Aorta (tissue), 5 donors: ENCODE measurements around the gene BPIFB3. TPM values are rescaled to one million over a fixed set of nuclear protein-coding genes. Genes with fewer than 3 reads are reported as not detected.

ENCODE experiments used
- ATAC-seq: fragments of 200-7000 bp; cut with Tn5 transposase; one replicate; pipeline ENCODE4 v1.9.1; 2022; ENCODE audit warnings: moderate library complexity; ENCODE audit not compliant: low FRiP score
- DNase-seq, 2 donors: peaks; one replicate each; pipeline ENCODE4 v3.0.0-alpha.2; 2020
- H3K27ac ChIP-seq, 2 donors: one replicate each; pipeline ENCODE4 v1.5.1; 2013; ENCODE audit warnings: low read length in 2 of 2, mild to moderate bottlenecking in 2 of 2, moderate library complexity in 2 of 2, control low read depth in 1 of 2, inconsistent platforms in 1 of 2, low read depth in 1 of 2
- H3K27me3 ChIP-seq, 2 donors: one replicate each; pipeline ENCODE4 v1.6.1; 2013; ENCODE audit warnings: control low read depth in 1 of 2, low read length in 1 of 2, mild to moderate bottlenecking in 1 of 2, moderate library complexity in 1 of 2; ENCODE audit not compliant: insufficient read depth in 2 of 2, control insufficient read depth in 1 of 2
- H3K36me3 ChIP-seq, 2 donors: one replicate each; pipeline ENCODE4 v1.6.1; 2013; ENCODE audit warnings: control low read depth in 1 of 2, low read length in 1 of 2, mild to moderate bottlenecking in 1 of 2; ENCODE audit not compliant: insufficient read depth in 2 of 2, control insufficient read depth in 1 of 2
- H3K4me1 ChIP-seq, 2 donors: one replicate each; pipeline ENCODE4 v1.6.1; 2013; ENCODE audit warnings: low read length in 2 of 2, control low read depth in 1 of 2, mild to moderate bottlenecking in 1 of 2, moderate library complexity in 1 of 2; ENCODE audit not compliant: insufficient read depth in 2 of 2, control insufficient read depth in 1 of 2
- H3K4me3 ChIP-seq, 2 donors: one replicate each; pipeline ENCODE4 v1.5.1; 2013; ENCODE audit warnings: low read length in 2 of 2, control low read depth in 1 of 2, mild to moderate bottlenecking in 1 of 2
- H3K9me3 ChIP-seq: one replicate; pipeline ENCODE4 v1.6.1; 2013; ENCODE audit warnings: mild to moderate bottlenecking, low read length; ENCODE audit not compliant: control insufficient read depth
- WGBS, 2 donors: extraction: QIAGEN DNeasy Blood & Tissue Kit; methylation state at CpG; one replicate each; pipeline ENCODE4 v1.1.7; 2013; 5-methylcytosine and 5-hydroxymethylcytosine counted together
- intact Hi-C, 2 donors: fragments of 100-400 bp; cut with DNase I; formaldehyde crosslinking; loops; one replicate each; pipeline versions ENCODE4 v1.14.2 to v1.15.0; 2022
- polyA plus RNA-seq, 2 donors: library from polyadenylated mRNA; stranded (reverse); fragments of 200-250 nt; gene quantifications; one replicate each; pipeline ENCODE4 v1.2.3, GENCODE V29; 2013
- total RNA-seq, 2 donors: library from RNA; stranded (reverse); fragmentation: NEBNext Ultra II Directional; extraction: Animal tissue kit (Norgen Biotek cat#: 25700); gene quantifications; one replicate each; pipeline ENCODE4 v1.2.1, GENCODE V29; 2021
- donor health status: healthy with polysubstance abuse.
- donor health status: Bipolar disorder and iron deficiency.
- donor health status: DM: no; HTN: no; CAD: no.
- donor health status: DM: no; HTN: no; CAD: no.
- donor health status: DM: yes; HTN: yes; CAD: no.

The BPIFB3 gene
- total and polyA plus RNA-seq, 4 donors = not detected

DNA sequence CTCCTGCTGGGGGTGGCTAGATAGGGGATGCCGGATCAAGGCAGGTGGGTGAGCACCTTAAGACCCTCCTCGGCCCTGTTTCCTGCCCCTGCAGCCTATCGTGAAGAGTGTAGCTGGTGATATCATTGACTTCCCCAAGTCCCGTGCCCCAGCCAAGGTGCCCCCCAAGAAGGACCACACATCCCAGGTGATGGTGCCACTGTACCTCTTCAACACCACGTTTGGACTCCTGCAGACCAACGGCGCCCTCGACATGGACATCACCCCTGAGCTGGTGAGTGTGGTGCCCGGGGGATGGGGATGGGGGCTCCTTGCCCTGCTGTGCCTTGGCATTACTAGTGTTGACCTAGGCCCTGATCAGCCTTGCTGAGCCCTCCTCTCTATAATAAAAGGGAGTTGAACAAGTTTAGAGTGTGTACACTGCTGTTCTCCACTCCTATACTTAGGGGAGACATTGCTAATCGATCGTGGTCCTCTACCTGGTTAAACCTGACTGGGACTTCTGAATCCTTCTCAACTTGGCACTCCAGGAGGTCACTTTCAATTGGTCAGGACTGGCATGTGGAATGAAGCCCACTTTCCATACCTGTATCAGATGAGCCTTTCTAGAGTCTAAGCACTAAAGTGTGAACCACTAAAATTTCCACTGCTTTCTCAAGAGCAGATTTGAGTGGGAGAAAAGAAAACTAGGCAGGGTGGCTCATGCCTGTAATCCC is 11.0 kb downstream of the BPIFB3 start:
- intact Hi-C loops = no loop called here
- Histone ChIP-seq H3K4me3 (no peak overlapping the region), H3K36me3 (no peaks in the 10 kb centered on the region), H3K27ac (no peak overlapping the region), H3K9me3 (no peaks in the 10 kb centered on the region), H3K27me3 (no peaks in the 10 kb centered on the region), H3K4me1 (no peaks in the 10 kb centered on the region)
- ATAC-seq = no peak
- WGBS, 2 donors = 87 to 90% methylated on average over 11 of the region's 11 CpGs
- no peak for DNase-seq

DNA sequence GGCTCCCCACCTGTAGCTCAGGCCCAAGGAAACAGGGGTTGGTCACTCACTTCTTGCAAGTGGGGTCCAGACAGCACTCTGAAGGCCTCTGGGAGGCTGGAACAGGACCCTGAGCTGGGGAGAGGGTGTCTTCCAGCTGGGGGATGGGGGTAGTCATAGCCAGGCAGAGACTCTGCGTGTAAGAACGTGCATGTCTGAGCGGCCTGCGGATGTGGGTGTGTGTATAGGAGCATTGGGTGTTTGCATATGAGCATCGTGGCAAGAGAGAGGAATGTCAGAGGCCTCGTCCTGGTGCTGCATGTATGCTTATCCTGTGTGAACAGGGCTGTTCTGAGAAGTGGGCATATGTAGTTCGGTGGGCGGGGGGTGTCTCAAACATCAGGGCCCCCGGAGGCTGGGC is 12.1 kb downstream of the BPIFB3 start:
- DNase-seq (no peak), ATAC-seq (no peak)
- intact Hi-C loops = no loop called here
- no peak overlapping the region for H3K4me3 ChIP-seq
- no peaks in the 10 kb centered on the region for H3K4me1 ChIP-seq
- H3K9me3 ChIP-seq = no peaks in the 10 kb centered on the region
- H3K36me3 ChIP-seq = no peaks in the 10 kb centered on the region
- H3K27ac ChIP-seq = no peak overlapping the region
- H3K27me3 ChIP-seq = no peaks in the 10 kb centered on the region
- 68 to 74% methylated on average over 9 of the region's 9 CpGs for WGBS, 2 donors

DNA sequence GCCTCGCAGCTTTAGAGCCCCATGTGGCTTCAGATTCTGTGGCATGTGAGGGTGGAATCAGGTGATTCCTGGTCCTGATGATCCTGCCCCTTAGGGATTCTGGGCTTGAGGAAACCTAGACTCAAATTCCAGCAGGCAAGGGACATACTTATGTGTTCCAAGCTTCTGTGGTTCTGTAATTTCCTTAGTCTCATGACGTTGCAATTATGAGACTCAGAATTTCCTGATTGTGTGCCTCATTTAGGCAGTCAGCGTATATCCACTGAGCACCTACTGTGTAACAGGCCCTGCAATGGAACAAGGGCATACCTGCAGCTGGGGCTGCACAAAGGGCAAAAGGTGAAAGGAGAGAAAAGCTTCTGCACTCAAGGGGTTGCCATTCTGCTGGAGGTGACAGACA is 14.1 kb downstream of the BPIFB3 start:
- Histone ChIP-seq H3K27me3 (no peaks in the 10 kb centered on the region), H3K9me3 (no peaks in the 10 kb centered on the region), H3K4me1 (no peaks in the 10 kb centered on the region), H3K4me3 (no peak overlapping the region), H3K36me3 (no peaks in the 10 kb centered on the region), H3K27ac (no peak overlapping the region)
- DNase-seq (no peak), ATAC-seq (no peak)
- intact Hi-C loops = no loop called here
- 72 to 73% methylated on average over 3 of the region's 3 CpGs for WGBS, 2 donors

DNA sequence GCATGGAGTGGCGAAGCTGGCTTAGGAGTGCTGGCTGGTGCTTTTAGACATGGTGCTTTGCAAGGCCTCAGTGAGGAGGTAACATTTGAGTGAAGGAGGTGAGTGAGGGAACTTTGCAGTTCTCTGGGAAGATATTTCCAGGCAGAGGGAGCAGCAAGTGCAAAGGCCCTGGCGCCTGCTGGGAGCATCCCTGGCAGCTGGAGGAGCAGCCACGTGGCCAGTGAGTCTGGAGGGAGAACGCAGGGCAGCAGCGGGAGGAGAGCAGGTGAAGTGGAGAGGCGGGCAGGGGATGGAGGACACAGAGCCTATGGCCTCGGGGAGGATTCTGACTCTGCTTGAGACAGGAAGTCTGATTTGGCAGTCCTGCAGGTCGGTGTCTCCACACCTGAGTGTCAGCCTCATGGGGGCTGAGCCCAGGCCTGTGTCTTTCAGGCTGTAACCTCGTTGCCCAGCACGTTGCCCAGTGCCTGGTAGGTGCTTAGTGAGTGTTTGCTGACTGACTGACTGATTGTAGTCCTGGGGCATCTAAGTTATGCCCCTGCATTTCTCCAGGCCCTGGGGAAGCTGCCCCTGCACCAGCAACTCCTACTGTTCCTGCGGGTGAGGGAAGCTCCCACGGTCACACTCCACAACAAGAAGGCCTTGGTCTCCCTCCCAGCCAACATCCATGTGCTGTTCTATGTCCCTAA is 14.7 kb downstream of the BPIFB3 start:
- ATAC-seq (no peak), DNase-seq (no peak)
- Histone ChIP-seq H3K4me3 (no peak overlapping the region), H3K36me3 (no peaks in the 10 kb centered on the region), H3K9me3 (no peaks in the 10 kb centered on the region), H3K27me3 (no peaks in the 10 kb centered on the region), H3K4me1 (no peaks in the 10 kb centered on the region), H3K27ac (no peak overlapping the region)
- intact Hi-C loops = no loop called here
- WGBS, 2 donors = 77 to 79% methylated on average over 12 of the region's 12 CpGs

DNA sequence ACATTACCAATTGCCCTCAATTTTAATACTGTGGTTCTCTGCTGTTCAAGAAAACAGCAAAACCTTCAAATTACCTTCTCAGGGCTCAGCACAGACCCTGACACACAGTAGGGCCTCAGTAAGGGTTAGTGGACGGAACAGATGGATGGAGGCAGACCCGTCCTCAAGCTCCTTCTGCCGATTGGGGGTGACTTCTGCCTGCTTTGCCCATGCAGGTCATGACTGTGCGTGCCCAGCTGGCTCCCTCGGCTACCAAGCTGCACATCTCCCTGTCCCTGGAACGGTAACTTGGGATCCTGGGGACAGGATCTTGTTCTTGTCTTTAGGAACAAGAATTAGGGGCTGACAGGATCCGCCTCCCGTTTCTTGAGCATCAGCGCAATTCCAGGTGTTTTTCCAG is 16.0 kb downstream of the BPIFB3 start:
- Histone ChIP-seq H3K27me3 (no peaks in the 10 kb centered on the region), H3K36me3 (no peaks in the 10 kb centered on the region), H3K9me3 (no peaks in the 10 kb centered on the region), H3K27ac (no peak overlapping the region), H3K4me1 (no peaks in the 10 kb centered on the region), H3K4me3 (no peak overlapping the region)
- peak in 1 of 2 donors; percentile 46 for DNase-seq
- WGBS, 2 donors = 76 to 81% methylated on average over 9 of the region's 9 CpGs
- intact Hi-C loops = no loop called here
- no peak for ATAC-seq

DNA sequence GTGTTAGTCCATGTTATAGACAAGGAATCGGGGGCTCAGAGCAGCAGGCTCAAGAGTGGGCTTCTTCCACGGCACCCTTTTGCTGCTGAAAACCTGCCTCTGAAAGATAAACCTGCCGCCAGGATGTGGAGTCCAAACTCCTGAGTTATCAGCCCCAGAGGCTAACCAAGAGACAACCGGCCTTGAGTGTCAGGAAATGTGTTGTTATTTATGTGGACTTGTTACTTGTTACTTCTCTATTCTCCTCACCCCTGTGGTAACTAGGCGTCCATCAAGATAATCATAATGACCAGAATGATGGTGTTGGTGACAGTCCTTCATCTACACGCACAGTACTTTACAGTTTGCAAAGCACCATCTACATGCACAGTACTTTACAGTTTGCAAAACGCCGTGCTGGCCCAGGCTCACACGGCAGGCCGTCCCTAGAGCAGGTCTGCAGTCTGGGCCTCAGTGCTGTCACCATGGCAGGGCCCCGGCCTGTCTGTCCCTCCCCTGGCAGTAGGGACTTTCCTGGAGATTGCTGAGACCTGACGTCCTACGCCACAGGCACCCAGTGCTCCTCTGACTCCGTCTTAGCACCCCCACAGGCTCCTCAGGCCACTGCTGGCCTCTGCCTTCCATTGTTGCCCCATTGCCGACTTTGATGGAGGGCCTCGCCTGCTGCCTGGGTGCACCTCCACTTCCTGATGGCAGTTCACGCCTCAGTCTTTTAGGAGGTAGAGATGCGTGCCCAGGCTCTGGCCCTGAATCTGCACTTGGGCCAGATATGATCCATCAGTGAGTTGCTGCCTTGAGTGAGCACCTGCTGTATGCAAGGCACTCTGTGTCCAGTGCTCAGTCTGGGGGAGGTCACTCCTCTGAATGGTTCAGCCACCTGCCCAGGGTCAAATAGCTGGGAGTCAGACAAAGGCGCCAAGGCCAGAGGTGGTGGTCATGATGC is 16.7 kb downstream of the BPIFB3 start:
- Histone ChIP-seq H3K4me1 (no peaks in the 10 kb centered on the region), H3K36me3 (no peaks in the 10 kb centered on the region), H3K4me3 (no peak overlapping the region), H3K9me3 (no peaks in the 10 kb centered on the region), H3K27ac (no peak overlapping the region), H3K27me3 (no peaks in the 10 kb centered on the region)
- WGBS, 2 donors = 77 to 79% methylated on average over 19 of the region's 19 CpGs
- DNase-seq (peak; percentile 21 to 60), ATAC-seq (no peak)
- intact Hi-C loops = no loop called here

DNA sequence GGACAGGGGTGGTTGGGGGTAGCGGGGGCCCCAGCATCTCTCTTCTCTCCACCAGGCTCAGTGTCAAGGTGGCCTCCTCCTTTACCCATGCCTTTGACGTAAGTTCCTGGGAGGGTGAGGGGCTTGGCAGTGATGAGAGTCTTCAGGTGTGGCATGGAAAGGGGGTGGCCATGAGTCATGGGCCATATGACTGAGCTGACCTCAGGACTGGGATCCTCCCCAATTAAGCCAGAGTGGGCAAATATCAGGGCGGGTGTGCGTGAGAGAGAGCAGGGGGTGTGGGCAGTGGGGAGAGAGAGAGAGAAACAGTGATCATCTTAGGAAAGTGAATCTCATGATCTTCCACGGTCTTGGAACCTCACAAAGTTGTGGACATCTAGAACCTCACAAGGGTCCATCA is 17.5 kb downstream of the BPIFB3 start:
- intact Hi-C loops = no loop called here
- no peak overlapping the region for H3K4me3 ChIP-seq
- DNase-seq = peak; percentile 4 to 19
- 68 to 90% methylated on average over 5 of the region's 5 CpGs for WGBS, 2 donors
- no peaks in the 10 kb centered on the region for H3K36me3 ChIP-seq
- no peak for ATAC-seq
- no peaks in the 10 kb centered on the region for H3K27me3 ChIP-seq
- no peaks in the 10 kb centered on the region for H3K9me3 ChIP-seq
- no peaks in the 10 kb centered on the region for H3K4me1 ChIP-seq
- H3K27ac ChIP-seq = no peak overlapping the region

DNA sequence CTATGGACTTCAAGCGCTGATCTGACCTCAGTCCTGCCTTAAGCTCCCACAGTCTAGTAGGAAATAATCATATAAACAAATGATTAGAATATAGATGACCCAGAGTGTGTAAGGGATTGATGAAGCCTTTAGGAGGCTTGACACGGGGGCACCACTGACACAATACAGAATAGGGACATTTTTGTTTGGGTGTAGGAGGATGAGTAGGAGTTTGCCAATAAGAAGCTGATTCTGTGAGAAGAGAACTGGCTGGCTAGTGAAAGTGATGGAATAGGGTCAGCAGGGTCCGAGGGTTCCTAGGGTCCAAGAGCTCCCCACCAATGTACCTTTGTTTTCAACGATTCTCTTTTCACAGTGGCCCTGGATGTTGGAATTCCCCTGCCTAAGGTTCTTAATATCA is 18.7 kb downstream of the BPIFB3 start:
- H3K4me1 ChIP-seq = no peaks in the 10 kb centered on the region
- H3K9me3 ChIP-seq = no peaks in the 10 kb centered on the region
- 84 to 89% methylated on average over 4 of the region's 4 CpGs for WGBS, 2 donors
- H3K27me3 ChIP-seq = no peaks in the 10 kb centered on the region
- no peak overlapping the region for H3K4me3 ChIP-seq
- no peaks in the 10 kb centered on the region for H3K36me3 ChIP-seq
- ATAC-seq = no peak
- intact Hi-C loops = no loop called here
- H3K27ac ChIP-seq = no peak overlapping the region
- no peak for DNase-seq
